Tibial nerve (tissue), 4 donors: Measurements from ENCODE around the gene SEMA3G.

Experiments
- CTCF ChIP-seq, 5 experiments: fragments of 200-600 bp in 3 of 5; fragments of 450-650 bp in 2 of 5; sonication (generic) in 3 of 5; IDR thresholded peaks; one replicate each; pipeline ENCODE4 v1.5.1; 2016 to 2019; ENCODE audit warnings: antibody characterized with exemption in 5 of 5, mild to moderate bottlenecking in 3 of 5, moderate library complexity in 2 of 5
- EP300 ChIP-seq, 2 donors: sonication (generic); formaldehyde crosslinking; IDR thresholded peaks; one replicate each; pipeline ENCODE4 v1.6.1; 2017; ENCODE audit warnings: antibody characterized with exemption in 2 of 2, mild to moderate bottlenecking in 1 of 2
- POLR2A ChIP-seq, 2 donors: fragments of 450-650 bp; IDR thresholded peaks; one replicate each; pipeline ENCODE4 v1.6.1; 2017; ENCODE audit warnings: antibody characterized with exemption in 2 of 2, mild to moderate bottlenecking in 2 of 2, moderate library complexity in 2 of 2

GRCh38 chr3:52385157-52385556 lies 59.7 kb downstream of the SEMA3G start:
- TF ChIP-seq CTCF (IDR thresholded peaks at IDR 0.05) (no peak), POLR2A (IDR thresholded peaks at IDR 0.05) (no peak), EP300 (IDR thresholded peaks at IDR 0.05) (no peak)
